ENCODE data around the gene MNDA. TPM values are rescaled to one million over a fixed set of nuclear protein-coding genes. Genes with fewer than 3 reads are reported as not detected.

The MNDA gene
- total RNA-seq: not detected

- Mint-ChIP-seq H3K9me3 (ENCODE audit: low read depth) (peaks cover 17% of the 10 kb centered on the region), H3K4me3 (no peak within 1 kb of the TSS), H3K4me1 (peaks cover 19% of the 10 kb centered on the region), H3K27me3 (no peaks in the 10 kb centered on the region), H3K27ac (peak within 1 kb of the TSS; percentile 8), H3K36me3 (peaks cover 16% of the 10 kb centered on the region)
- no peak for ATAC-seq
- no peak for DNase-seq
- CTCF ChIA-PET: interaction anchor here (1.3 kb wide), 1 partner anchor 22 kb away, joined by 3 read pairs; no protein-coding TSS in a partner anchor
Measured at GRCh38 chr1:158830904-158831507, at the start of gene MNDA. MNDA (plus strand) TSS chr1:158831351; CDS start chr1:158842154, 10,803 bp downstream.

- peak; percentile 43 for DNase-seq
- Mint-ChIP-seq H3K27me3 (no peaks in the 10 kb centered on the region), H3K9me3 (ENCODE audit: low read depth) (no peaks in the 10 kb centered on the region), H3K4me1 (no peaks in the 10 kb centered on the region), H3K27ac (no peak overlapping the region), H3K36me3 (no peaks in the 10 kb centered on the region), H3K4me3 (no peak overlapping the region)
- CTCF ChIA-PET: interaction anchor here (1.0 to 1.6 kb wide), 3 partner anchors 11 to 204 kb away, joined by 3 to 4 read pairs (median 3); no protein-coding TSS in a partner anchor
- peak; percentile 36 for ATAC-seq
Measured at GRCh38 chr1:158793604-158794003, 37.5 kb upstream of the MNDA start.

- CTCF ChIA-PET: interaction anchor here (1.0 kb wide), 1 partner anchor 181 kb away, joined by 3 read pairs; no protein-coding TSS in a partner anchor
- DNase-seq: no peak
- Mint-ChIP-seq H3K4me1 (no peaks in the 10 kb centered on the region), H3K4me3 (no peak overlapping the region), H3K36me3 (no peaks in the 10 kb centered on the region), H3K27ac (no peak overlapping the region), H3K9me3 (ENCODE audit: low read depth) (no peaks in the 10 kb centered on the region), H3K27me3 (no peaks in the 10 kb centered on the region)
- no peak for ATAC-seq
Measured at GRCh38 chr1:158794247-158794646, 36.9 kb upstream of the MNDA start.

- DNase-seq: no peak
Measured at GRCh38 chr1:158798531-158798930, 32.6 kb upstream of the MNDA start.

GRCh38 chr1:158799689-158800088 lies 31.5 kb upstream of the MNDA start:
- no peaks in the 10 kb centered on the region for H3K27me3 Mint-ChIP-seq
- no peaks in the 10 kb centered on the region for H3K36me3 Mint-ChIP-seq
- H3K4me3 Mint-ChIP-seq: no peak overlapping the region
- no peaks in the 10 kb centered on the region for H3K9me3 Mint-ChIP-seq (ENCODE audit: low read depth)
- CTCF ChIA-PET: no interaction called here
- ATAC-seq (no peak), DNase-seq (no peak)
- no peak overlapping the region for H3K27ac Mint-ChIP-seq
- no peaks in the 10 kb centered on the region for H3K4me1 Mint-ChIP-seq

More at GRCh38 chr1:158798531-158798930, 32.6 kb upstream of the MNDA start:
- Mint-ChIP-seq H3K36me3 (no peaks in the 10 kb centered on the region), H3K4me3 (no peak overlapping the region), H3K4me1 (no peaks in the 10 kb centered on the region), H3K27ac (no peak overlapping the region), H3K9me3 (ENCODE audit: low read depth) (no peaks in the 10 kb centered on the region), H3K27me3 (no peaks in the 10 kb centered on the region)
- no peak for ATAC-seq
- CTCF ChIA-PET: no interaction called here

GRCh38 chr1:158800526-158800925 lies 30.6 kb upstream of the MNDA start:
- no peaks in the 10 kb centered on the region for H3K9me3 Mint-ChIP-seq (ENCODE audit: low read depth)
- no peak overlapping the region for H3K4me3 Mint-ChIP-seq
- CTCF ChIA-PET: no interaction called here
- H3K36me3 Mint-ChIP-seq: no peaks in the 10 kb centered on the region
- ATAC-seq (no peak), DNase-seq (no peak)
- H3K4me1 Mint-ChIP-seq: no peaks in the 10 kb centered on the region
- H3K27me3 Mint-ChIP-seq: no peaks in the 10 kb centered on the region
- H3K27ac Mint-ChIP-seq: no peak overlapping the region

- Mint-ChIP-seq H3K9me3 (ENCODE audit: low read depth) (no peaks in the 10 kb centered on the region), H3K27ac (no peak overlapping the region), H3K27me3 (peaks cover 6% of the 10 kb centered on the region), H3K4me1 (no peaks in the 10 kb centered on the region), H3K4me3 (no peak overlapping the region), H3K36me3 (no peaks in the 10 kb centered on the region)
- ATAC-seq (no peak), DNase-seq (no peak)
- CTCF ChIA-PET: no interaction called here
Measured at GRCh38 chr1:158801396-158801795, 29.8 kb upstream of the MNDA start.

- CTCF ChIA-PET: no interaction called here
- H3K36me3 Mint-ChIP-seq: no peaks in the 10 kb centered on the region
- no peak overlapping the region for H3K27ac Mint-ChIP-seq
- no peak overlapping the region for H3K4me3 Mint-ChIP-seq
- ATAC-seq (no peak), DNase-seq (no peak)
- H3K9me3 Mint-ChIP-seq (ENCODE audit: low read depth): no peaks in the 10 kb centered on the region
- peaks cover 9% of the 10 kb centered on the region for H3K27me3 Mint-ChIP-seq
- no peaks in the 10 kb centered on the region for H3K4me1 Mint-ChIP-seq
Measured at GRCh38 chr1:158803678-158804077, 27.5 kb upstream of the MNDA start.

GRCh38 chr1:158806916-158807536 lies 24.1 kb upstream of the MNDA start:
- H3K27me3 Mint-ChIP-seq: peaks cover 9% of the 10 kb centered on the region

GRCh38 chr1:158809256-158809655 lies 21.9 kb upstream of the MNDA start:
- Mint-ChIP-seq H3K36me3 (no peaks in the 10 kb centered on the region), H3K9me3 (ENCODE audit: low read depth) (no peaks in the 10 kb centered on the region), H3K27ac (no peak overlapping the region), H3K4me1 (no peaks in the 10 kb centered on the region), H3K4me3 (no peak overlapping the region), H3K27me3 (peaks cover 9% of the 10 kb centered on the region)
- DNase-seq: no peak
- no peak for ATAC-seq
- CTCF ChIA-PET: interaction anchor here (1.5 kb wide), 1 partner anchor 13 kb away, joined by 3 read pairs; no protein-coding TSS in a partner anchor

More at GRCh38 chr1:158806916-158807536, 24.1 kb upstream of the MNDA start:
- Mint-ChIP-seq H3K36me3 (no peaks in the 10 kb centered on the region), H3K4me1 (no peaks in the 10 kb centered on the region), H3K9me3 (ENCODE audit: low read depth) (no peaks in the 10 kb centered on the region), H3K4me3 (no peak overlapping the region), H3K27ac (no peak overlapping the region)
- DNase-seq (no peak), ATAC-seq (no peak)
- CTCF ChIA-PET: no interaction called here

GRCh38 chr1:158809862-158810261 lies 21.3 kb upstream of the MNDA start:
- Mint-ChIP-seq H3K9me3 (ENCODE audit: low read depth) (no peaks in the 10 kb centered on the region), H3K4me1 (no peaks in the 10 kb centered on the region), H3K4me3 (no peak overlapping the region), H3K27me3 (peaks cover 9% of the 10 kb centered on the region), H3K27ac (no peak overlapping the region), H3K36me3 (no peaks in the 10 kb centered on the region)
- CTCF ChIA-PET: no interaction called here
- no peak for ATAC-seq
- no peak for DNase-seq

- no peaks in the 10 kb centered on the region for H3K4me1 Mint-ChIP-seq
- no peak for ATAC-seq
- H3K4me3 Mint-ChIP-seq: no peak overlapping the region
- peaks cover 9% of the 10 kb centered on the region for H3K27me3 Mint-ChIP-seq
- CTCF ChIA-PET: no interaction called here
- H3K36me3 Mint-ChIP-seq: no peaks in the 10 kb centered on the region
- no peaks in the 10 kb centered on the region for H3K9me3 Mint-ChIP-seq (ENCODE audit: low read depth)
- DNase-seq: no peak
- H3K27ac Mint-ChIP-seq: no peak overlapping the region
Measured at GRCh38 chr1:158810311-158810710, 20.8 kb upstream of the MNDA start.

GRCh38 chr1:158812336-158812735 lies 18.8 kb upstream of the MNDA start:
- ATAC-seq (no peak), DNase-seq (no peak)
- no peak overlapping the region for H3K27ac Mint-ChIP-seq
- no peak overlapping the region for H3K4me3 Mint-ChIP-seq
- H3K4me1 Mint-ChIP-seq: no peaks in the 10 kb centered on the region
- no peaks in the 10 kb centered on the region for H3K36me3 Mint-ChIP-seq
- CTCF ChIA-PET: no interaction called here
- peaks cover under 1% of the 10 kb centered on the region for H3K27me3 Mint-ChIP-seq
- H3K9me3 Mint-ChIP-seq (ENCODE audit: low read depth): no peaks in the 10 kb centered on the region

GRCh38 chr1:158813164-158813563 lies 18.0 kb upstream of the MNDA start:
- Mint-ChIP-seq H3K36me3 (no peaks in the 10 kb centered on the region), H3K27ac (no peak overlapping the region), H3K4me3 (no peak overlapping the region), H3K27me3 (no peaks in the 10 kb centered on the region), H3K9me3 (ENCODE audit: low read depth) (no peaks in the 10 kb centered on the region), H3K4me1 (no peaks in the 10 kb centered on the region)
- DNase-seq: no peak
- CTCF ChIA-PET: no interaction called here
- ATAC-seq: no peak

Measured in activated CD8-positive, alpha-beta memory T cell treated with anti-CD3 and anti-CD28 coated beads, Interleukin-2, amount 10 ng/mL, durations not matched to agents 7 days and 5 days (primary cell).